Fibroblast of lung (primary cell): Measurements from ENCODE around the gene EML2. TPM values are rescaled to one million over a fixed set of nuclear protein-coding genes. Genes with fewer than 3 reads are reported as not detected.

Experiments
- DNase-seq, 2 donors: peaks; one replicate each; pipeline versions ENCODE4 v3.0.0 to v3.0.0-alpha.2; 2010; ENCODE audit warnings: low read depth in 2 of 2
- H2AFZ ChIP-seq: 2 replicates; pipeline ENCODE4 v1.5.1; 2012; ENCODE audit warnings: low read length, control low read depth, inconsistent platforms
- H3K27ac ChIP-seq: 2 replicates; pipeline ENCODE4 v1.5.1; 2011; ENCODE audit warnings: low read length, control low read depth; ENCODE audit not compliant: insufficient read depth
- H3K27me3 ChIP-seq: 2 replicates; pipeline ENCODE4 v1.5.1; 2011; ENCODE audit warnings: mild to moderate bottlenecking, low read length; ENCODE audit not compliant: control insufficient read depth, insufficient read depth
- H3K36me3 ChIP-seq: 2 replicates; pipeline ENCODE4 v1.5.1; 2011; ENCODE audit warnings: low read length; ENCODE audit not compliant: control insufficient read depth, insufficient read depth
- H3K4me1 ChIP-seq: 2 replicates; pipeline ENCODE4 v1.5.1; 2011; ENCODE audit warnings: low read length; ENCODE audit not compliant: control insufficient read depth, insufficient read depth; ENCODE audit errors: extremely low read depth
- H3K4me2 ChIP-seq: 2 replicates; pipeline ENCODE4 v1.5.1; 2011; ENCODE audit warnings: low read length, control low read depth; ENCODE audit not compliant: insufficient read depth; ENCODE audit errors: extremely low read depth
- H3K4me3 ChIP-seq, 4 experiments: fragments of 200-600 bp in 1 of 4; sonication (generic) in 1 of 4; replicated peaks in 1 of 4; 2 replicates each; pipeline ENCODE4 v1.5.1; 2011 to 2016; ENCODE audit warnings: low read length in 4 of 4, low read depth in 3 of 4, mild to moderate bottlenecking in 3 of 4, control low read depth in 2 of 4, inconsistent platforms in 1 of 4, mixed read lengths in 1 of 4; ENCODE audit not compliant: insufficient read depth in 1 of 4; ENCODE audit errors: control extremely low read depth in 1 of 4
- H3K79me2 ChIP-seq: 2 replicates; pipeline ENCODE4 v1.5.1; 2012; ENCODE audit warnings: mild to moderate bottlenecking, low read length, inconsistent platforms; ENCODE audit not compliant: control insufficient read depth, insufficient read depth
- H3K9ac ChIP-seq: 2 replicates; pipeline ENCODE4 v1.5.1; 2011; ENCODE audit warnings: mild to moderate bottlenecking, low read length, control low read depth; ENCODE audit not compliant: insufficient read depth
- H3K9me3 ChIP-seq: 2 replicates; pipeline ENCODE4 v1.5.1; 2012; ENCODE audit warnings: low read depth, low read length; ENCODE audit not compliant: control insufficient read depth, insufficient read depth
- H4K20me1 ChIP-seq: 2 replicates; pipeline ENCODE4 v1.5.1; 2011; ENCODE audit warnings: low read length; ENCODE audit not compliant: control insufficient read depth, insufficient read depth; ENCODE audit errors: extremely low read depth
- CTCF ChIP-seq, 2 donors: IDR thresholded peaks in 1 of 2; conservative IDR thresholded peaks in 1 of 2; 1 replicate in 1 of 2; 2 replicates in 1 of 2; pipeline ENCODE4 v1.5.1; 2011 to 2012; ENCODE audit warnings: low read length in 2 of 2, control low read depth in 1 of 2, inconsistent platforms in 1 of 2, low read depth in 1 of 2, mild to moderate bottlenecking in 1 of 2
- EZH2 ChIP-seq: IDR thresholded peaks from 2 replicates; pipeline ENCODE4 v1.5.1; 2012; ENCODE audit warnings: low read length, control low read depth, mild to moderate bottlenecking; ENCODE audit errors: missing control alignments
- polyA plus RNA-seq, 2 donors: library from polyadenylated mRNA; depleted of rRNA in 1 of 2; stranded (reverse) in 1 of 2; unstranded in 1 of 2; fragments of >200 nt; gene quantifications; 2 replicates each; pipeline ENCODE4 v1.2.1, GENCODE V29; 2011 to 2012; ENCODE audit warnings: missing spikeins in 1 of 2
- total RNA-seq: library from RNA; depleted of rRNA; stranded (reverse); fragments of >200 nt; gene quantifications from 2 replicates; pipeline ENCODE4 v1.2.1, GENCODE V29; 2014

Gene EML2
- total and polyA plus RNA-seq, 2 donors (not counting 1 experiment from before 2014, with no cell fraction given): 11.2 to 69.9 TPM

- no peak for DNase-seq
- H3K27me3 ChIP-seq: no peaks in the 10 kb centered on the region
These were observed 78.5 kb downstream of the EML2 start for GRCh38 chr19:45560686-45561085.

DNA sequence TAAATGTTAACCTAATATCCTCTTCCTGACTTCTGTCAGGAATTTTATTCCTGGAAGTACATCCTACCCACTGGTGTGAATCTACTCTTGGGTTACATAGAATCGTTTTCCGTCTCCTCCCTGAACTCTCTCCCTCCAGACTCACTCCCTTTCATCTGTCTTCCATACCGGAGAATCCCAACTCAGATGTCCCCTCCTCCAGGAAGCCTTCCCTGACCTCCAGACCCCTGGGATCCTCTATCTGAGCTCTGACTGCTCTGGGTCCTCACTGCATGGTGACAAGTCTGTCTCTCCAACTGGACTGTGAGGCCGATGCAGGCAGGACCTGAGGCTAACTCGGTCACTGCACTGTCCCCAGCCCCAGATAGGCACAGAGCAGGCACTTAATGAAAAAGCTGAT is 79.2 kb downstream of the EML2 start:
- Histone ChIP-seq H2AFZ (no peak overlapping the region), H3K9ac (no peak overlapping the region), H3K4me2 (no peak overlapping the region), H3K4me1 (no peaks in the 10 kb centered on the region), H4K20me1 (no peaks in the 10 kb centered on the region), H3K27ac (no peak overlapping the region), H3K36me3 (no peaks in the 10 kb centered on the region), H3K9me3 (no peaks in the 10 kb centered on the region), H3K79me2 (no peaks in the 10 kb centered on the region), H3K27me3 (no peaks in the 10 kb centered on the region), H3K4me3 (no peak overlapping the region)
- TF ChIP-seq EZH2: no peak
- no peak for TF ChIP-seq CTCF (conservative IDR thresholded peaks at IDR 0.05 in 1 of 2, IDR thresholded peaks at IDR 0.05 in 1 of 2; ENCODE audit: low read depth in 1 of 2, low read length in 2 of 2)
- no peak for DNase-seq

More at GRCh38 chr19:45560686-45561085, 78.5 kb downstream of the EML2 start:
- Histone ChIP-seq H3K4me1 (no peaks in the 10 kb centered on the region), H3K36me3 (no peaks in the 10 kb centered on the region), H3K4me3 (no peak overlapping the region), H3K9ac (no peak overlapping the region), H3K9me3 (no peaks in the 10 kb centered on the region), H3K79me2 (no peaks in the 10 kb centered on the region), H3K27ac (no peak overlapping the region), H4K20me1 (no peaks in the 10 kb centered on the region), H3K4me2 (no peak overlapping the region), H2AFZ (no peak overlapping the region)
- TF ChIP-seq CTCF (conservative IDR thresholded peaks at IDR 0.05 in 1 of 2, IDR thresholded peaks at IDR 0.05 in 1 of 2; ENCODE audit: low read depth in 1 of 2, low read length in 2 of 2) (no peak), EZH2 (no peak)

Other genes with a start within 250 kb of the EML2 start
- 1.5 and 3.0 TPM in 2 replicates for gene PPP1R13L, start 234.3 kb downstream of the EML2 start, total RNA-seq
- gene PPP1R13L, start 234.3 kb downstream of the EML2 start, polyA plus RNA-seq: 1.2 and 5.8 TPM in 2 replicates
- 3.6 and 5.4 TPM in 2 replicates for gene POLR1G, start 232.8 kb downstream of the EML2 start, total RNA-seq
- 4.7 and 5.3 TPM in 2 replicates for gene POLR1G, start 232.8 kb downstream of the EML2 start, polyA plus RNA-seq
- gene ERCC1, start 215.5 kb downstream of the EML2 start, total RNA-seq: 81.1 and 81.4 TPM in 2 replicates
- gene ERCC1, start 215.5 kb downstream of the EML2 start, polyA plus RNA-seq: 49.3 and 69.6 TPM in 2 replicates
- 9.5 and 24.9 TPM in 2 replicates for gene FOSB, start 171.4 kb downstream of the EML2 start, total RNA-seq
- gene FOSB, start 171.4 kb downstream of the EML2 start, polyA plus RNA-seq: 2.8 and 48.6 TPM in 2 replicates
- 5.1 and 7.9 TPM in 2 replicates for gene RTN2, start 142.3 kb downstream of the EML2 start, total RNA-seq
- gene RTN2, start 142.3 kb downstream of the EML2 start, polyA plus RNA-seq: 8.9 and 11.7 TPM in 2 replicates
- gene PPM1N, start 141.0 kb downstream of the EML2 start, total RNA-seq: 1.8 and 2.8 TPM in 2 replicates
- 2.3 and 2.6 TPM in 2 replicates for gene PPM1N, start 141.0 kb downstream of the EML2 start, polyA plus RNA-seq
- gene VASP, start 131.9 kb downstream of the EML2 start, total RNA-seq: 33.1 and 40.3 TPM in 2 replicates
- 62.3 and 67.9 TPM in 2 replicates for gene VASP, start 131.9 kb downstream of the EML2 start, polyA plus RNA-seq
- gene OPA3, start 54.6 kb downstream of the EML2 start, total RNA-seq: 3.1 and 3.8 TPM in 2 replicates
- 8.3 and 11.3 TPM in 2 replicates for gene OPA3, start 54.6 kb downstream of the EML2 start, polyA plus RNA-seq
- under 0.01 TPM in 1 of 2 replicates, not detected in the other for gene GPR4, start 37.2 kb downstream of the EML2 start, total RNA-seq
- 0.47 and 0.58 TPM in 2 replicates for gene GPR4, start 37.2 kb downstream of the EML2 start, polyA plus RNA-seq
- not detected in 2 replicates for gene GIPR, start 28.8 kb upstream of the EML2 start, total RNA-seq
- gene GIPR, start 28.8 kb upstream of the EML2 start, polyA plus RNA-seq: 0.05 and 0.25 TPM in 2 replicates
- 361 and 362 TPM in 2 replicates for gene SNRPD2, start 52.6 kb upstream of the EML2 start, total RNA-seq
- 440 and 635 TPM in 2 replicates for gene SNRPD2, start 52.6 kb upstream of the EML2 start, polyA plus RNA-seq
- 4.9 and 9.4 TPM in 2 replicates for gene QPCTL, start 53.3 kb upstream of the EML2 start, total RNA-seq
- 4.6 and 5.8 TPM in 2 replicates for gene QPCTL, start 53.3 kb upstream of the EML2 start, polyA plus RNA-seq
- 3.1 and 3.3 TPM in 2 replicates for gene FBXO46, start 91.5 kb upstream of the EML2 start, total RNA-seq
- gene FBXO46, start 91.5 kb upstream of the EML2 start, polyA plus RNA-seq: 1.6 and 2.0 TPM in 2 replicates
- not detected in 2 replicates for gene MEIOSIN, start 94.0 kb upstream of the EML2 start, total RNA-seq
- not detected in 2 replicates for gene MEIOSIN, start 94.0 kb upstream of the EML2 start, polyA plus RNA-seq
- 10.7 and 11.6 TPM in 2 replicates for gene SIX5, start 129.9 kb upstream of the EML2 start, total RNA-seq
- gene SIX5, start 129.9 kb upstream of the EML2 start, polyA plus RNA-seq: 3.4 and 3.7 TPM in 2 replicates
- 44.9 and 115 TPM in 2 replicates for gene DMPK, start 143.1 kb upstream of the EML2 start, total RNA-seq
- gene DMPK, start 143.1 kb upstream of the EML2 start, polyA plus RNA-seq: 28.8 and 54.7 TPM in 2 replicates
- 24.4 and 33.5 TPM in 2 replicates for gene DMWD, start 153.4 kb upstream of the EML2 start, total RNA-seq
- gene DMWD, start 153.4 kb upstream of the EML2 start, polyA plus RNA-seq: 18.1 and 18.7 TPM in 2 replicates
- 0.17 TPM in 1 of 2 replicates, not detected in the other for gene RSPH6A, start 175.9 kb upstream of the EML2 start, total RNA-seq
- gene RSPH6A, start 175.9 kb upstream of the EML2 start, polyA plus RNA-seq: not detected in 2 replicates
- gene SYMPK, start 223.8 kb upstream of the EML2 start, total RNA-seq: 22.3 and 32.2 TPM in 2 replicates
- gene SYMPK, start 223.8 kb upstream of the EML2 start, polyA plus RNA-seq: 48.2 and 48.3 TPM in 2 replicates
- gene FOXA3, start 224.9 kb upstream of the EML2 start, total RNA-seq: not detected in 2 replicates
- not detected in 2 replicates for gene FOXA3, start 224.9 kb upstream of the EML2 start, polyA plus RNA-seq
- gene IRF2BP1, start 246.7 kb upstream of the EML2 start, total RNA-seq: 22.9 and 23.1 TPM in 2 replicates
- 3.6 and 4.0 TPM in 2 replicates for gene IRF2BP1, start 246.7 kb upstream of the EML2 start, polyA plus RNA-seq